Suprapubic skin (tissue), 4 donors: ENCODE results near the gene ANKRD13B.

Source experiments
- EP300 ChIP-seq: sonication (generic); formaldehyde crosslinking; IDR thresholded peaks from one replicate; pipeline ENCODE4 v1.6.1; 2017; ENCODE audit warnings: antibody characterized with exemption
- POLR2A ChIP-seq, 2 donors: fragments of 450-650 bp; IDR thresholded peaks; one replicate each; pipeline ENCODE4 v1.6.1; 2017; ENCODE audit warnings: antibody characterized with exemption in 2 of 2, mild to moderate bottlenecking in 2 of 2, moderate library complexity in 2 of 2
- POLR2AphosphoS5 ChIP-seq, 3 donors: sonication (generic); formaldehyde crosslinking; IDR thresholded peaks; one replicate each; pipeline ENCODE4 v1.6.1; 2017; ENCODE audit warnings: antibody characterized with exemption in 3 of 3
- TF ChIP-seq, protein P1 (sequence below), 2 donors: fragments of 200-600 bp in 1 of 2; fragments of 450-650 bp in 1 of 2; sonication (generic) in 1 of 2; IDR thresholded peaks; one replicate each; pipeline ENCODE4 v1.5.1; 2016 to 2019; ENCODE audit warnings: antibody characterized with exemption in 2 of 2, mild to moderate bottlenecking in 1 of 2, moderate library complexity in 1 of 2

DNA sequence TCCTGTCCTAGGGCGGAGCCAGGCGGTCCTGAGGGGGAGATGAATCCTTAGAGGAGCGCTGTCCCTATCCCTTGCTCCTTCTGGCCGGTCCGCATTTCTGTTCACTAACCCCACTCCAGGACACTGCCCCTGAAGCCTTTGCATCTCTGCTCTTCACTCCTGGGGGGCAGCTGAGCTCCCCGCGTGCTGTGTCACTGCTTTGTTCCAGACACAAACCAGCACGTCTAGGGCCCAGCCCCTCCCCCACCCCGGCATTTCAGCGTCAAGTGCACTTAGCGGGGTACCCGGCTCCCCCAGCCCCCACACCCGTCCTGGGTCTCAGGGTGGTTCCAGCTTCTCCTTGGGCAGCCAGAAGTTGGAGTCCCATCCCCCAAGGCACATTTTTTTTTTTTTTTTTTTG is 20.9 kb downstream of the ANKRD13B start:
- TF ChIP-seq, protein P1, sequence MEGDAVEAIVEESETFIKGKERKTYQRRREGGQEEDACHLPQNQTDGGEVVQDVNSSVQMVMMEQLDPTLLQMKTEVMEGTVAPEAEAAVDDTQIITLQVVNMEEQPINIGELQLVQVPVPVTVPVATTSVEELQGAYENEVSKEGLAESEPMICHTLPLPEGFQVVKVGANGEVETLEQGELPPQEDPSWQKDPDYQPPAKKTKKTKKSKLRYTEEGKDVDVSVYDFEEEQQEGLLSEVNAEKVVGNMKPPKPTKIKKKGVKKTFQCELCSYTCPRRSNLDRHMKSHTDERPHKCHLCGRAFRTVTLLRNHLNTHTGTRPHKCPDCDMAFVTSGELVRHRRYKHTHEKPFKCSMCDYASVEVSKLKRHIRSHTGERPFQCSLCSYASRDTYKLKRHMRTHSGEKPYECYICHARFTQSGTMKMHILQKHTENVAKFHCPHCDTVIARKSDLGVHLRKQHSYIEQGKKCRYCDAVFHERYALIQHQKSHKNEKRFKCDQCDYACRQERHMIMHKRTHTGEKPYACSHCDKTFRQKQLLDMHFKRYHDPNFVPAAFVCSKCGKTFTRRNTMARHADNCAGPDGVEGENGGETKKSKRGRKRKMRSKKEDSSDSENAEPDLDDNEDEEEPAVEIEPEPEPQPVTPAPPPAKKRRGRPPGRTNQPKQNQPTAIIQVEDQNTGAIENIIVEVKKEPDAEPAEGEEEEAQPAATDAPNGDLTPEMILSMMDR (IDR thresholded peaks at IDR 0.05): no peak
- no peak for TF ChIP-seq POLR2AphosphoS5 (IDR thresholded peaks at IDR 0.05)
- TF ChIP-seq POLR2A (IDR thresholded peaks at IDR 0.05): no peak
- TF ChIP-seq EP300: no peak
